ENCODE results near the gene CUX1. TPM values are rescaled to one million over a fixed set of nuclear protein-coding genes. Genes with fewer than 3 reads are reported as not detected.
A peak's percentile ranks its signal among the peaks of the same experiment; 100 is the strongest.

CUX1 gene
- total and polyA plus RNA-seq, 2 of the 13 experiments (the other 11 are each of a cell fraction or from before 2014, with no cell fraction given) = 13.7 to 14.9 TPM

DNA sequence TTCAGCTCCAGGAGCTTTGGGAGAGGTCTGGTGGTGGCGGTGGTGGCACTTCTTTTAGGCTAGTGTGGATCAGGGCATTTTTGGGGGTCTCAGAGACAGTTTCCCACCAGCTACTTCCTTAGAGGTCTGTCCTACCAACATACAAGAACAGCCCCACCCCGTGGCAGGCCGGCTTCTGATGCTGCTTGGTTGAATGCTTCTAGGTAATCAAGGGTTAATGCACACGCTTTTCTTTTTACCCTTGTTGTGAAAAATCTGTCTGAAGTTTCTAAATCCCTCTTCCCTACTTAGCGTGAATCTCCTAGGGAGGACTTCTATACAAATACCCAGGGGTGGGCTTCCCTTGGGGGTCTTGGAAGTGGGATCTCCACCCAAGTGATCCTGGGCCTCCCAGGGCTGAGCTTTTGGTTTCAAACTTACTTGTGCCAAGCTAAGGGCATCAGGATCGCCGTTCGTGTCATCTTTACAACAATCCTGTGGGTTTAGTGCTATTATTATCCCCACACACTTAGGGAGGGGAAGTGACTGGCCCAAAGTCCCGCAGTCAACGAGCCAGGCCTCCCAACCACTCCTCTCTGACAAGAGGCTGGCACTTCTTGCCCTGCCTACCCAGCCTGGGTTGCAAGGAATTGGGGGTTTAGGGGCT lies 471.0 kb downstream of the CUX1 start:
- Histone ChIP-seq H2AFZ (ENCODE audit: low read length) (no peak overlapping the region), H3K9ac (ENCODE audit: insufficient read depth, low read depth, low read length) (no peak overlapping the region), H3K36me3 (replicated peaks in 1 of 2; ENCODE audit: control insufficient read depth in 1 of 2, insufficient read depth in 2 of 2, low read length in 2 of 2) (no peaks in the 10 kb centered on the region), H3K27ac (ENCODE audit: extremely low read length, insufficient read depth, low read length) (no peak overlapping the region), H3K27me3 (ENCODE audit: control insufficient read depth in 1 of 2, insufficient read depth in 2 of 2, low read length in 2 of 2) (peaks cover 2 to 21% of the 10 kb centered on the region in 2 experiments; a peak in 3 of 5 replicates), H3K4me2 (ENCODE audit: low read depth, low read length) (peak overlapping the region; percentile 83), H4K20me1 (ENCODE audit: insufficient read depth, low read length) (peaks cover 10% of the 10 kb centered on the region; the same call in 1 of the 2 replicates), H3K9me3 (ENCODE audit: low read length) (no peaks in the 10 kb centered on the region), H3K79me2 (ENCODE audit: insufficient read depth, low read length) (no peaks in the 10 kb centered on the region), H3K4me3 (replicated peaks in 1 of 3; ENCODE audit: insufficient read depth in 1 of 3, low read depth in 2 of 3, low read length in 3 of 3) (peak overlapping the region; percentile 58 to 78 (median 77); a peak in 4 of 6 replicates), H3K4me1 (ENCODE audit: insufficient read depth, low read length) (peaks cover 33% of the 10 kb centered on the region)
- WGBS (ENCODE audit: low lambda C conversion rate) = 12% methylated on average over 8 of the region's 10 CpGs
- no TSS peak for BruUV-seq (replicated peaks)
- in situ Hi-C loops (cut with HindIII; ENCODE audit: extremely low pct_ligation_motif_present, low pct_unique_long_range_greater_than_20kb) = loop anchor here (5.0 kb wide), 1 partner anchor 104 kb away; no protein-coding TSS in a partner anchor
- intact Hi-C loops (cut with micrococcal nuclease; ENCODE audit: unreplicated experiment) = no loop called here
- ChIA-PET CTCF (ENCODE audit: low intra/inter-chr PET ratio, low total read pairs) (no interaction called here), POLR2A (interaction anchor here (0.9 to 2.0 kb wide), 2 partner anchors 19 to 75 kb away, joined by 5 to 6 read pairs; no protein-coding TSS in a partner anchor)
- FAIRE-seq (no peak), ATAC-seq (no peak), DNase-seq (ENCODE audit: low spot score) (no peak)
- peak; percentile 90 for TF ChIP-seq ZNF652 (CRISPR knock-in tag; IDR thresholded peaks at IDR 0.05; ENCODE audit: borderline replicate concordance, low read depth)
- TF ChIP-seq, protein P1, sequence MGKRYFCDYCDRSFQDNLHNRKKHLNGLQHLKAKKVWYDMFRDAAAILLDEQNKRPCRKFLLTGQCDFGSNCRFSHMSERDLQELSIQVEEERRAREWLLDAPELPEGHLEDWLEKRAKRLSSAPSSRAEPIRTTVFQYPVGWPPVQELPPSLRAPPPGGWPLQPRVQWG (CRISPR knock-in tag; IDR thresholded peaks at IDR 0.05; ENCODE audit: borderline replicate concordance, low read depth) = no peak

DNA sequence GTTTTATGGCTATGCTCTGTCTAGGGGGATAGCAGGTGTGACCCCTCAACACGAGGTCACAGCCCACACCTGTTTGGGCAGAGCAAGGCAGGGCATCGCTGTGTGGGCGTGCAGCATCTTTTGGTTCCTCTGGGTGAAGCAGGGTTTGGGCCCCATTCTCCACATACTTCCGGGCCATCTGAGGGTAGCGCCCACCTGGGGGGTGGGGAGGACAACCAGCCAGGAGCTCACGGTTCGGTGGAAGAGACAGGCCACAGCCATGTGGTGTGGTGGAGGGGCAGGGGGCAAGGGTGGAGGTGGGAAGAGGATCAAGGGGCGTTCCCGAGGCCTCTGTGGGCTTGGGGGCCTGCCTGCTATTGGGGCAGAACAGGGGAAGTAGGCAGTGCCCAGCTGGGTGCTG lies 471.6 kb downstream of the CUX1 start:
- H2AFZ ChIP-seq (ENCODE audit: low read length) = no peak overlapping the region
- peaks cover 10% of the 10 kb centered on the region; the same call in 1 of the 2 replicates for H4K20me1 ChIP-seq (ENCODE audit: insufficient read depth, low read length)
- H3K9ac ChIP-seq (ENCODE audit: insufficient read depth, low read depth, low read length) = no peak overlapping the region
- no peaks in the 10 kb centered on the region for H3K79me2 ChIP-seq (ENCODE audit: insufficient read depth, low read length)
- no peak overlapping the region for H3K27ac ChIP-seq (ENCODE audit: extremely low read length, insufficient read depth, low read length)
- H3K36me3 ChIP-seq (replicated peaks in 1 of 2; ENCODE audit: control insufficient read depth in 1 of 2, insufficient read depth in 2 of 2, low read length in 2 of 2) = no peaks in the 10 kb centered on the region
- no peak for DNase-seq (ENCODE audit: low spot score)
- WGBS (ENCODE audit: low lambda C conversion rate) = 26% methylated on average over 6 of the region's 9 CpGs
- intact Hi-C loops (cut with micrococcal nuclease; ENCODE audit: unreplicated experiment) = no loop called here
- POLR2A ChIA-PET = no interaction called here
- peaks cover 33% of the 10 kb centered on the region for H3K4me1 ChIP-seq (ENCODE audit: insufficient read depth, low read length)
- CTCF ChIA-PET (ENCODE audit: low intra/inter-chr PET ratio, low total read pairs) = no interaction called here
- no peak for TF ChIP-seq ZBTB7B (CRISPR knock-in tag; IDR thresholded peaks at IDR 0.05)
- TF ChIP-seq, protein P2, sequence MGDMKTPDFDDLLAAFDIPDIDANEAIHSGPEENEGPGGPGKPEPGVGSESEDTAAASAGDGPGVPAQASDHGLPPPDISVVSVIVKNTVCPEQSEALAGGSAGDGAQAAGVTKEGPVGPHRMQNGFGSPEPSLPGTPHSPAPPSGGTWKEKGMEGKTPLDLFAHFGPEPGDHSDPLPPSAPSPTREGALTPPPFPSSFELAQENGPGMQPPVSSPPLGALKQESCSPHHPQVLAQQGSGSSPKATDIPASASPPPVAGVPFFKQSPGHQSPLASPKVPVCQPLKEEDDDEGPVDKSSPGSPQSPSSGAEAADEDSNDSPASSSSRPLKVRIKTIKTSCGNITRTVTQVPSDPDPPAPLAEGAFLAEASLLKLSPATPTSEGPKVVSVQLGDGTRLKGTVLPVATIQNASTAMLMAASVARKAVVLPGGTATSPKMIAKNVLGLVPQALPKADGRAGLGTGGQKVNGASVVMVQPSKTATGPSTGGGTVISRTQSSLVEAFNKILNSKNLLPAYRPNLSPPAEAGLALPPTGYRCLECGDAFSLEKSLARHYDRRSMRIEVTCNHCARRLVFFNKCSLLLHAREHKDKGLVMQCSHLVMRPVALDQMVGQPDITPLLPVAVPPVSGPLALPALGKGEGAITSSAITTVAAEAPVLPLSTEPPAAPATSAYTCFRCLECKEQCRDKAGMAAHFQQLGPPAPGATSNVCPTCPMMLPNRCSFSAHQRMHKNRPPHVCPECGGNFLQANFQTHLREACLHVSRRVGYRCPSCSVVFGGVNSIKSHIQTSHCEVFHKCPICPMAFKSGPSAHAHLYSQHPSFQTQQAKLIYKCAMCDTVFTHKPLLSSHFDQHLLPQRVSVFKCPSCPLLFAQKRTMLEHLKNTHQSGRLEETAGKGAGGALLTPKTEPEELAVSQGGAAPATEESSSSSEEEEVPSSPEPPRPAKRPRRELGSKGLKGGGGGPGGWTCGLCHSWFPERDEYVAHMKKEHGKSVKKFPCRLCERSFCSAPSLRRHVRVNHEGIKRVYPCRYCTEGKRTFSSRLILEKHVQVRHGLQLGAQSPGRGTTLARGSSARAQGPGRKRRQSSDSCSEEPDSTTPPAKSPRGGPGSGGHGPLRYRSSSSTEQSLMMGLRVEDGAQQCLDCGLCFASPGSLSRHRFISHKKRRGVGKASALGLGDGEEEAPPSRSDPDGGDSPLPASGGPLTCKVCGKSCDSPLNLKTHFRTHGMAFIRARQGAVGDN (CRISPR knock-in tag; IDR thresholded peaks at IDR 0.05) = peak; percentile 11; the same call in 1 of the 2 replicates
- ATAC-seq = no peak
- BruUV-seq (replicated peaks) = no TSS peak
- H3K4me2 ChIP-seq (ENCODE audit: low read depth, low read length) = no peak overlapping the region; the same call in 1 of the 2 replicates
- no peaks in the 10 kb centered on the region for H3K9me3 ChIP-seq (ENCODE audit: low read length)
- peaks cover 2 to 21% of the 10 kb centered on the region in 2 experiments; a peak in 3 of 5 replicates for H3K27me3 ChIP-seq (ENCODE audit: control insufficient read depth in 1 of 2, insufficient read depth in 2 of 2, low read length in 2 of 2)
- in situ Hi-C loops (cut with HindIII; ENCODE audit: extremely low pct_ligation_motif_present, low pct_unique_long_range_greater_than_20kb) = loop anchor here (5.0 kb wide), 1 partner anchor 103 kb away; no protein-coding TSS in a partner anchor
- no peak for FAIRE-seq
- no peak overlapping the region for H3K4me3 ChIP-seq (replicated peaks in 1 of 3; ENCODE audit: insufficient read depth in 1 of 3, low read depth in 2 of 3, low read length in 3 of 3)
